ENCODE measurements around the gene KCNF1. TPM values are rescaled to one million over a fixed set of nuclear protein-coding genes. Genes with fewer than 3 reads are reported as not detected.
A peak's percentile ranks its signal among the peaks of the same experiment; 100 is the strongest.

KCNF1 gene
- total and polyA plus RNA-seq, 7 experiments from 2014 or later: not detected

DNA sequence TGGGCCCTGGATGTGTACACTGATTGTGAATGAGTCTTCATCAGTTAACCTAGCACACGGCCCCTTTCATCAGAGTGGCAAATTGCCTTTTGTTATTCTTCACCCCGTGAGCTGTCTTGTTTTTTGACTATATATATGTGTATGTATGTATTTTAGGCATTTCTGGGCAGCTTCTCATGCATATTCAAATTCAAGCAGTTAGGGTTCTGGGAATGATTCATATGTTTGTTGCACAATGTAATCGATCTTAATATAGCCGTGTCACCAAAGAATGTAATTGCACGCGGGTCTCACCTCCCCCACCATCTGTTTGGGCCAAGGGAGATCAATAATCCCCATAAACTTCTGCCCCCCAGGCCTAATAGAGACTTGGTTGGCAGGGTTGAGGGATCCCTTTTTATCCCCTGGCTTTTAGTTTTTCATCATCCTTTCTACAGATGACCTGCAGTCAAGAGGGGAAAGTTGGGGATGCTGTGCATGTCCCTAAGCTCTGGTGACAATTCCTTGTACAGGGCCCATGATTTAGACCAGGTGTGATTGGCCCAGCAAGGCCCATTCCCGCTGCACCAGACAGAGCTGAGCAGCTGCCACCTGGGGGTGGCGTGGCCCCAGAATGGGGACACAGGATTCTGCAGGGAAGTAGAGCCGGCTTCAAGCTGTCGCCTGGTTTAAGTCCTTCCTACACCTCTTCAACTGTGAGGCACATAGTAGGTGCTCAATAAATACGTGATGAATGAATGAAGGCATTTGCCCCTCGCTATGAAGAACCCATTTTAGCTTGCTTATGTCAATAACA, 19.2 kb downstream of the KCNF1 start:
- no peak overlapping the region for H3K27ac ChIP-seq (ENCODE audit: low read depth, low read length)
- Mint-ChIP-seq H3K27me3 (peaks cover 10 to 37% (median 16%) of the 10 kb centered on the region in 5 donors), H3K9me3 (peaks cover 0 to under 1% (median 0%) of the 10 kb centered on the region in 11 donors), H3K27ac (no peak overlapping the region), H3K4me1 (no peaks in the 10 kb centered on the region), H3K4me3 (no peak overlapping the region), H3K36me3 (no peaks in the 10 kb centered on the region)
- H3K27me3 ChIP-seq (ENCODE audit: control insufficient read depth in 2 of 2, insufficient read depth in 2 of 2, low read length in 2 of 2): no peaks in the 10 kb centered on the region
- POLR2A ChIA-PET: no interaction called here
- no peaks in the 10 kb centered on the region for H3K36me3 ChIP-seq (ENCODE audit: control insufficient read depth in 2 of 3, insufficient read depth in 3 of 3, low read length in 3 of 3)
- no peak for ATAC-seq
- no peaks in the 10 kb centered on the region for H3K9me3 ChIP-seq (ENCODE audit: control insufficient read depth in 2 of 3, low read length in 3 of 3)
- intact Hi-C loops (cut with micrococcal nuclease): no loop called here
- H3K4me1 ChIP-seq (ENCODE audit: control insufficient read depth in 2 of 2, insufficient read depth in 2 of 2, low read length in 2 of 2): no peaks in the 10 kb centered on the region
- CTCF ChIA-PET: no interaction called here
- no peak overlapping the region for H3K4me3 ChIP-seq (ENCODE audit: low read length)
- DNase-seq: no peak

GRCh38 chr2:10931710-10932255, 20.0 kb downstream of the KCNF1 start:
- H3K4me3 Mint-ChIP-seq: no peak overlapping the region
- peak overlapping the region in 1 of 9 donors; percentile 10 for H3K27ac Mint-ChIP-seq
- Histone ChIP-seq H3K4me1 (ENCODE audit: control insufficient read depth in 2 of 2, insufficient read depth in 2 of 2, low read length in 2 of 2) (no peaks in the 10 kb centered on the region), H3K27me3 (ENCODE audit: control insufficient read depth in 2 of 2, insufficient read depth in 2 of 2, low read length in 2 of 2) (no peaks in the 10 kb centered on the region), H3K9me3 (ENCODE audit: control insufficient read depth in 2 of 3, low read length in 3 of 3) (no peaks in the 10 kb centered on the region), H3K36me3 (ENCODE audit: control insufficient read depth in 2 of 3, insufficient read depth in 3 of 3, low read length in 3 of 3) (no peaks in the 10 kb centered on the region), H3K27ac (ENCODE audit: low read depth, low read length) (no peak overlapping the region), H3K4me3 (ENCODE audit: low read length) (no peak overlapping the region)
- ATAC-seq (no peak), DNase-seq (no peak)
- peaks cover 0 to 1% (median 0%) of the 10 kb centered on the region in 11 donors for H3K9me3 Mint-ChIP-seq
- H3K36me3 Mint-ChIP-seq: no peaks in the 10 kb centered on the region
- POLR2A ChIA-PET: no interaction called here
- intact Hi-C loops (cut with micrococcal nuclease): no loop called here
- H3K27me3 Mint-ChIP-seq: peaks cover 6 to 37% (median 10%) of the 10 kb centered on the region in 5 donors
- CTCF ChIA-PET: no interaction called here
- no peaks in the 10 kb centered on the region for H3K4me1 Mint-ChIP-seq

DNA sequence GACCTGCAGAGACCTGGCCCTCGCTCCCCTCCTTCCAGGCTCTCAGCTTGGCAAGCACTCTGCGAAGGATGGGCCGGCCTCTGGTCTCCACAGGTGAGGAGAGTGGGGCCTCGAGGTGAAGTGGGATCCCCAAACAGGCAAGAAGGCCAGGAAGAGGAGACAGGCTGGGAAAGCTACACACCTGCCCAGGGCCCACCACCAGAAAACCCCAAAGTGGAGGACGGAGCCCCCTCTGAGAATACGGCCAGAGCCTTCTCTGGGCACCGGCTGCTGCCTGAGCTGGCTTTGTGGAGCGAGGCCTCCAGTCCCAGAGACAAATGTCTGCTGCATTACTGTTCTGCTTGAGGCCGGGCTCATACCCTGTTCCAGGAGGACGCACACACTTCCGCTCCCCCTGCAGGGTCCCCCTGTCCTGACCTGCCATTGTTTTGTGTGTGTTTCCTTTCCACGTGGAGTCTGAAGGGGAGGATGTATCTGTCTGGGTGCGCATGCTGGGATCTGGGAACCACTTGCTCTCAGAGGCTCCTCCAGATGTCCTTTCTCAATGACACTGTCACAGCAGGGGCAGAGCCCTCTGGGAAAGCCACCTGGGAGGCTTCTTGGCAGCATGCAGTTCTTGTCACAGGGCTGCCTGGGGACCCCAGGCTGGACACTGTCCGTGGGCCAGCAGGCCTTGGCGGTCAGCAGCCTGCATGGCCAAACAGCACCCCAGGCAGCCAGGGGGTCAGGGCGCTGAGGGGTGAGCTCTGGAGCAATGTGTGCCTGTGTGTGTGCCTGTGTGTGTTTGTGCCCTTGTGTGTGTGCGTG, 20.8 kb downstream of the KCNF1 start:
- Histone ChIP-seq H3K27me3 (ENCODE audit: control insufficient read depth in 2 of 2, insufficient read depth in 2 of 2, low read length in 2 of 2) (no peaks in the 10 kb centered on the region), H3K4me1 (ENCODE audit: control insufficient read depth in 2 of 2, insufficient read depth in 2 of 2, low read length in 2 of 2) (no peaks in the 10 kb centered on the region), H3K9me3 (ENCODE audit: control insufficient read depth in 2 of 3, low read length in 3 of 3) (no peaks in the 10 kb centered on the region), H3K36me3 (ENCODE audit: control insufficient read depth in 2 of 3, insufficient read depth in 3 of 3, low read length in 3 of 3) (no peaks in the 10 kb centered on the region), H3K4me3 (ENCODE audit: low read length) (no peak overlapping the region), H3K27ac (ENCODE audit: low read depth, low read length) (no peak overlapping the region)
- Mint-ChIP-seq H3K9me3 (peaks cover 0 to 6% (median 0%) of the 10 kb centered on the region in 11 donors), H3K4me1 (no peaks in the 10 kb centered on the region), H3K27me3 (peaks cover 6 to 37% (median 10%) of the 10 kb centered on the region in 5 donors), H3K27ac (no peak overlapping the region), H3K4me3 (no peak overlapping the region), H3K36me3 (no peaks in the 10 kb centered on the region)
- intact Hi-C loops (cut with micrococcal nuclease): no loop called here
- CTCF ChIA-PET: no interaction called here
- POLR2A ChIA-PET: no interaction called here
- ATAC-seq: no peak
- no peak for DNase-seq

GRCh38 chr2:10933700-10934225, 22.0 kb downstream of the KCNF1 start:
- ATAC-seq: peak; percentile 22
- Mint-ChIP-seq H3K9me3 (peaks cover 0 to 12% (median 2%) of the 10 kb centered on the region in 11 donors), H3K27me3 (peaks cover 5 to 30% (median 10%) of the 10 kb centered on the region in 5 donors), H3K4me3 (no peak overlapping the region), H3K4me1 (no peaks in the 10 kb centered on the region), H3K36me3 (peaks cover 0 to 1% (median 0%) of the 10 kb centered on the region in 5 donors), H3K27ac (no peak overlapping the region)
- POLR2A ChIA-PET: no interaction called here
- Histone ChIP-seq H3K4me1 (ENCODE audit: control insufficient read depth in 2 of 2, insufficient read depth in 2 of 2, low read length in 2 of 2) (no peaks in the 10 kb centered on the region), H3K9me3 (ENCODE audit: control insufficient read depth in 2 of 3, low read length in 3 of 3) (peaks cover 0 to 1% (median 0%) of the 10 kb centered on the region in 3 experiments), H3K27me3 (ENCODE audit: control insufficient read depth in 2 of 2, insufficient read depth in 2 of 2, low read length in 2 of 2) (no peaks in the 10 kb centered on the region), H3K4me3 (ENCODE audit: low read length) (no peak overlapping the region), H3K36me3 (ENCODE audit: control insufficient read depth in 2 of 3, insufficient read depth in 3 of 3, low read length in 3 of 3) (no peaks in the 10 kb centered on the region), H3K27ac (ENCODE audit: low read depth, low read length) (no peak overlapping the region)
- DNase-seq: no peak
- CTCF ChIA-PET: no interaction called here
- intact Hi-C loops (cut with micrococcal nuclease): no loop called here

- no peak overlapping the region for H3K27ac Mint-ChIP-seq
- intact Hi-C loops (cut with micrococcal nuclease): no loop called here
- DNase-seq: no peak
- H3K36me3 ChIP-seq (ENCODE audit: control insufficient read depth in 2 of 3, insufficient read depth in 3 of 3, low read length in 3 of 3): no peaks in the 10 kb centered on the region
- POLR2A ChIA-PET: no interaction called here
- H3K36me3 Mint-ChIP-seq: peaks cover 0 to 8% (median 0%) of the 10 kb centered on the region in 5 donors
- H3K4me3 Mint-ChIP-seq: no peak overlapping the region
- no peak overlapping the region for H3K4me3 ChIP-seq (ENCODE audit: low read length)
- peaks cover 5 to 19% (median 7%) of the 10 kb centered on the region in 11 donors for H3K9me3 Mint-ChIP-seq
- peaks cover 0 to 8% (median 5%) of the 10 kb centered on the region in 3 experiments for H3K9me3 ChIP-seq (ENCODE audit: control insufficient read depth in 2 of 3, low read length in 3 of 3)
- CTCF ChIA-PET: no interaction called here
- no peaks in the 10 kb centered on the region for H3K4me1 Mint-ChIP-seq
- H3K27ac ChIP-seq (ENCODE audit: low read depth, low read length): no peak overlapping the region
- H3K27me3 Mint-ChIP-seq: peaks cover 6 to 26% (median 9%) of the 10 kb centered on the region in 5 donors
- peak; percentile 16 for ATAC-seq
- no peaks in the 10 kb centered on the region for H3K27me3 ChIP-seq (ENCODE audit: control insufficient read depth in 2 of 2, insufficient read depth in 2 of 2, low read length in 2 of 2)
- H3K4me1 ChIP-seq (ENCODE audit: control insufficient read depth in 2 of 2, insufficient read depth in 2 of 2, low read length in 2 of 2): no peaks in the 10 kb centered on the region
Measured at GRCh38 chr2:10934308-10934978, 22.7 kb downstream of the KCNF1 start.

DNA sequence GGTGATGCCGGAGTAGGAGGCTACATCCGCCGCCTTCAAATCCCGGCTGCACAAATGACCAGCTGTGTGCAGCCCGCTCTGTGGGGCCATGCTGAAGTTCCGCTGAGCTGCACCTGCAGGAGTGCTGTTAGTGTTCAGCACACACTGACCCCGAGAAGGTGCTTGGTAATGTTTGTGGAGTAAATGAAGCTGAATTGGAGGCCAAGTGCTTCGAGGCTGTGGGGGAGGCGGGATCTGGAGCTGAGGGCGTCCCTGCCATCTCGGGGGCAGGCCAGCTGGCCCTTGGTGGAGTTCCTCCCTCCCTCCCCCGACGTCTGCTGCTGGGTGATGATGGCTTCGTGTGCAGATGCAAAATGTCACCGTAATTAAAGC, 23.2 kb downstream of the KCNF1 start:
- POLR2A ChIA-PET: no interaction called here
- H3K27me3 ChIP-seq (ENCODE audit: control insufficient read depth in 2 of 2, insufficient read depth in 2 of 2, low read length in 2 of 2): no peaks in the 10 kb centered on the region
- H3K9me3 Mint-ChIP-seq: peaks cover 5 to 24% (median 10%) of the 10 kb centered on the region in 11 donors
- no peak overlapping the region for H3K27ac Mint-ChIP-seq
- H3K4me3 Mint-ChIP-seq: no peak overlapping the region
- H3K27ac ChIP-seq (ENCODE audit: low read depth, low read length): no peak overlapping the region
- no peaks in the 10 kb centered on the region for H3K36me3 ChIP-seq (ENCODE audit: control insufficient read depth in 2 of 3, insufficient read depth in 3 of 3, low read length in 3 of 3)
- H3K27me3 Mint-ChIP-seq: peaks cover 4 to 24% (median 6%) of the 10 kb centered on the region in 5 donors
- peaks cover 0 to 11% (median 0%) of the 10 kb centered on the region in 5 donors for H3K36me3 Mint-ChIP-seq
- CTCF ChIA-PET: no interaction called here
- H3K9me3 ChIP-seq (ENCODE audit: control insufficient read depth in 2 of 3, low read length in 3 of 3): peaks cover 0 to 13% (median 7%) of the 10 kb centered on the region in 3 experiments
- H3K4me3 ChIP-seq (ENCODE audit: low read length): no peak overlapping the region
- H3K4me1 ChIP-seq (ENCODE audit: control insufficient read depth in 2 of 2, insufficient read depth in 2 of 2, low read length in 2 of 2): no peaks in the 10 kb centered on the region
- H3K4me1 Mint-ChIP-seq: no peaks in the 10 kb centered on the region
- no peak for DNase-seq
- intact Hi-C loops (cut with micrococcal nuclease): no loop called here
- no peak for ATAC-seq

Data from naive thymus-derived CD4-positive, alpha-beta T cell (primary cell).